ENCODE data around the gene XAB2.

The XAB2 gene

DNA sequence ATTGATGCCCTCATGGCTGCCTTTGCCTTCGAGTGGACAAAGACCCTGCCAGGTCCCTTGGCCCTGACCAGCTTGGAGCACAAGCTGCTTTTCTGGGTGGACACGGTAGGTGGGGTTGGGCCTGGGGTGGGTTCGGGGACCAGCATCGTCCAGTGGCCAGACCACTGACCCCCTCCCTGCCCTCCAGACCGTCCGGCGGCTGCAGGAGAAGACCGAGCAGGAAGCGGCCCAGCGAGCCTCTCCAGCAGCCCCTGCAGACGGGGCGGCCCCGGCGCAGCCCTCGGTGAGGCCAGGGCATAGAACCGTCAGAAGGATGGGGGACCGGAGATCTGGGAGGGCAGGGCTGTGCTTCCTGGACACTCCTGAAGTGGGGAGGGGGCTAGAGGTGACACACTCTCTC is 23.1 kb downstream of the XAB2 start:
- no peaks in the 10 kb centered on the region for H3K79me2 ChIP-seq (ENCODE audit: insufficient read depth, low read length)
- no peak overlapping the region for H3K4me3 ChIP-seq (ENCODE audit: insufficient read depth, low read length, poor library complexity, severe bottlenecking)
- no peaks in the 10 kb centered on the region for H3F3A ChIP-seq (ENCODE audit: insufficient read depth)
- H3K27me3 ChIP-seq (ENCODE audit: low read length): no peaks in the 10 kb centered on the region
- H3K9me2 ChIP-seq (replicated peaks; ENCODE audit: insufficient read depth, low read length): no peaks in the 10 kb centered on the region
- H3K27ac ChIP-seq (ENCODE audit: low read depth, low read length): no peak overlapping the region
- H3K9me3 ChIP-seq (ENCODE audit: insufficient read depth, low read length): no peaks in the 10 kb centered on the region
- TF ChIP-seq EZH2phosphoT487 (conservative IDR thresholded peaks at IDR 0.05; ENCODE audit: low read length): no peak
- no peak for TF ChIP-seq CTCF (IDR thresholded peaks at IDR 0.05; ENCODE audit: insufficient read depth, low read length, poor library complexity, severe bottlenecking)
- H3K9ac ChIP-seq (ENCODE audit: low read length): no peak overlapping the region
- no peaks in the 10 kb centered on the region for H3K36me3 ChIP-seq (ENCODE audit: low read length)
- no peak overlapping the region for H3K4me2 ChIP-seq (ENCODE audit: low read depth, low read length, poor library complexity, severe bottlenecking)
- H4K20me1 ChIP-seq (ENCODE audit: low read depth, low read length): no peaks in the 10 kb centered on the region
- H2AFZ ChIP-seq (ENCODE audit: low read depth, low read length, severe bottlenecking): no peak overlapping the region

DNA sequence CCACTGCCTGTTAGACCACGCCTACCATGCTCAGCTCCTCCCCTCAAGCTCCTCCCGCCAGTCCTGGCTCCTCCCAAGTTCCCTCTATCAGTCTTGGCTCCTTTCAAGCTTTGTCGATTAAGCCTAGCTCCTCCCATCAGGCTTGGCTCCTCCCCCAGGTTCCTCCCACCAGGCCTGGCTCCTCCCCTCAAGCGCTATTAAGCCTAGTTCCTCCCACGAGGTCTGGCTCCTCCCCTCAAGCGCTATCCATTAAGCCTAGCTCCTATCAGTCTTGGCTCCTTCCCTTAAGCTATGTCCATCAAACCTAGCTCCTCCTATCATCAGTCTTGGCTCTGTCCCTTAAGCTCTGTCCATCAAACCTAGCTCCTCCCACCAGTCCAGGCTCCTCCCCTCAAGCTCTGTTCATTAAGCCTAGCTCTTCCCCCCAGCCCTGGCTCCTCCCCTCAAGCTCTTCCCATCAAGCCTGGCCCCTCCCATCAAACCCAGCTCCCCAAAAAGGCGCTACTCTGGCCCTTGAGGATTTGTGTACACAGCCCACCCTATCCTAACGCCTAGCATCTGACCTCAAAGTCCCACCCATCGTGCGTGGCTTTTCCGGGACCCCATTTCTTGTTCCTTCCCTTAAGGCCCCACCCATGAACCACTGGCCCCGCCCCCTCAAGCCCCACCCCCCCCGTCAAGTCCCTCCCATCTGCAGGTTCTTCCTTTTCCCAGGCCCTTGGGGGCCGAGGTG is 23.7 kb downstream of the XAB2 start:
- peak overlapping the region; percentile 54 for H2AFZ ChIP-seq (ENCODE audit: low read depth, low read length, severe bottlenecking)
- H3K9me2 ChIP-seq (replicated peaks; ENCODE audit: insufficient read depth, low read length): no peaks in the 10 kb centered on the region
- no peaks in the 10 kb centered on the region for H4K20me1 ChIP-seq (ENCODE audit: low read depth, low read length)
- no peak for TF ChIP-seq EZH2phosphoT487 (conservative IDR thresholded peaks at IDR 0.05; ENCODE audit: low read length)
- H3K4me3 ChIP-seq (ENCODE audit: insufficient read depth, low read length, poor library complexity, severe bottlenecking): no peak overlapping the region
- H3K27me3 ChIP-seq (ENCODE audit: low read length): no peaks in the 10 kb centered on the region
- H3K4me2 ChIP-seq (ENCODE audit: low read depth, low read length, poor library complexity, severe bottlenecking): no peak overlapping the region
- H3K9ac ChIP-seq (ENCODE audit: low read length): no peak overlapping the region
- H3K79me2 ChIP-seq (ENCODE audit: insufficient read depth, low read length): no peaks in the 10 kb centered on the region
- no peaks in the 10 kb centered on the region for H3K36me3 ChIP-seq (ENCODE audit: low read length)
- no peak overlapping the region for H3K27ac ChIP-seq (ENCODE audit: low read depth, low read length)
- no peaks in the 10 kb centered on the region for H3F3A ChIP-seq (ENCODE audit: insufficient read depth)
- no peaks in the 10 kb centered on the region for H3K9me3 ChIP-seq (ENCODE audit: insufficient read depth, low read length)

DNA sequence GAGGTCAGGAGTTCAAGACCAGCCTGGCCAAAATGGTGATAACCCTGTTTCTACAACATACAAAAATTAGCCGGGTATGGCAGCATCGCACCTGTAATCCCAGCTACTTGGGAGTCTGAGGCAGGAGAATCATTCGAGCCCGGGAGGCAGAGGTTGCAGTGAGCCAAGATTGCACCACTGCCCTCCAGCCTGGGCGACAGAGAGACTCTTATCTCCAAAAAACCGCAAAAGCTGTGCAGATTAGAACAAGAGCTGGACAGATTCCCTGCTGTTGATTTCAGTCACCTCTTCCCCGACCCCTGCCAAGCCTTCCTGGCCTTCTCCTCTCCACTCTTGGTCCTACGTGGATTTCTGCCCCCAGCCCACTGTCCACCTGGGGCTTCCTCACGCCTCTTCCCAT is 25.4 kb downstream of the XAB2 start:
- H4K20me1 ChIP-seq (ENCODE audit: low read depth, low read length): no peaks in the 10 kb centered on the region
- no peak overlapping the region for H3K9ac ChIP-seq (ENCODE audit: low read length)
- H3K9me3 ChIP-seq (ENCODE audit: insufficient read depth, low read length): no peaks in the 10 kb centered on the region
- H3K79me2 ChIP-seq (ENCODE audit: insufficient read depth, low read length): no peaks in the 10 kb centered on the region
- H3K36me3 ChIP-seq (ENCODE audit: low read length): no peaks in the 10 kb centered on the region
- H2AFZ ChIP-seq (ENCODE audit: low read depth, low read length, severe bottlenecking): no peak overlapping the region
- H3F3A ChIP-seq (ENCODE audit: insufficient read depth): no peaks in the 10 kb centered on the region
- H3K27me3 ChIP-seq (ENCODE audit: low read length): no peaks in the 10 kb centered on the region
- H3K27ac ChIP-seq (ENCODE audit: low read depth, low read length): no peak overlapping the region
- TF ChIP-seq CTCF (IDR thresholded peaks at IDR 0.05; ENCODE audit: insufficient read depth, low read length, poor library complexity, severe bottlenecking): no peak
- no peak for TF ChIP-seq EZH2phosphoT487 (conservative IDR thresholded peaks at IDR 0.05; ENCODE audit: low read length)
- no peak overlapping the region for H3K4me3 ChIP-seq (ENCODE audit: insufficient read depth, low read length, poor library complexity, severe bottlenecking)
- H3K4me2 ChIP-seq (ENCODE audit: low read depth, low read length, poor library complexity, severe bottlenecking): no peak overlapping the region
- H3K9me2 ChIP-seq (replicated peaks; ENCODE audit: insufficient read depth, low read length): no peaks in the 10 kb centered on the region

DNA sequence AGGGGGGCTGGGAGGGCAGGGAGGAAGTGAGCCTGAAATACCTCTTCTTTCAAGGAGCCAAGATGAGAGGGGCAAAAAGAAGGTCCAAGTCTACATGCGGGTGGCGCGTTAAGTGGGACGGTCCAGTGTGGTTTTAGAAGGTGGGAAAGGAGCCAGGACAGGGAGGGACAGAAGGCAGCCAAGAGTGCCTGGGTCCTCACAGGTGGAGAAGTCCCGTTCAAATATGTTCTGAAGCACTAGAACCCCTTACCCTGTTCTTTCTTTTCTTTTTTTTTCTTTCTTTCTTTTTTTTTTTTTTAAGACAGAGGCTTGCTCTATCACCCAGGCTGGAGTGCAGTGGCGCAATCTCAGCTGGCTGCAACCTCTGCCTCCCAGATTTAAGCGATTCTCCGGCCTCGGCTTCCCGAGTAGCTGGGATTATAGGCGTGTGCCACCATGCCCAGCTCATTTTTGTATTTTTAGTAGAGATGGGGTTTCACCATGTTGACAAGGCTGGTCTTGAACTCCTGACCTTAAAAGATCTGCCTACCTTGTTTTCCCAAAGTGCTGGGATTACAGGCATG is 26.3 kb downstream of the XAB2 start:
- Histone ChIP-seq H3K4me2 (ENCODE audit: low read depth, low read length, poor library complexity, severe bottlenecking) (no peak overlapping the region), H3K36me3 (ENCODE audit: low read length) (no peaks in the 10 kb centered on the region), H3K9me2 (replicated peaks; ENCODE audit: insufficient read depth, low read length) (no peaks in the 10 kb centered on the region), H2AFZ (ENCODE audit: low read depth, low read length, severe bottlenecking) (no peak overlapping the region), H3K4me3 (ENCODE audit: insufficient read depth, low read length, poor library complexity, severe bottlenecking) (no peak overlapping the region), H3K27me3 (ENCODE audit: low read length) (no peaks in the 10 kb centered on the region), H3F3A (ENCODE audit: insufficient read depth) (no peaks in the 10 kb centered on the region), H3K9ac (ENCODE audit: low read length) (no peak overlapping the region), H4K20me1 (ENCODE audit: low read depth, low read length) (no peaks in the 10 kb centered on the region), H3K9me3 (ENCODE audit: insufficient read depth, low read length) (no peaks in the 10 kb centered on the region), H3K79me2 (ENCODE audit: insufficient read depth, low read length) (no peaks in the 10 kb centered on the region), H3K27ac (ENCODE audit: low read depth, low read length) (no peak overlapping the region)
- no peak for TF ChIP-seq CTCF (IDR thresholded peaks at IDR 0.05; ENCODE audit: insufficient read depth, low read length, poor library complexity, severe bottlenecking)
- TF ChIP-seq EZH2phosphoT487 (conservative IDR thresholded peaks at IDR 0.05; ENCODE audit: low read length): no peak
